ENCODE results near the gene SAXO1.
A peak's percentile ranks its signal among the peaks of the same experiment; 100 is the strongest.

SAXO1 gene, protein sequence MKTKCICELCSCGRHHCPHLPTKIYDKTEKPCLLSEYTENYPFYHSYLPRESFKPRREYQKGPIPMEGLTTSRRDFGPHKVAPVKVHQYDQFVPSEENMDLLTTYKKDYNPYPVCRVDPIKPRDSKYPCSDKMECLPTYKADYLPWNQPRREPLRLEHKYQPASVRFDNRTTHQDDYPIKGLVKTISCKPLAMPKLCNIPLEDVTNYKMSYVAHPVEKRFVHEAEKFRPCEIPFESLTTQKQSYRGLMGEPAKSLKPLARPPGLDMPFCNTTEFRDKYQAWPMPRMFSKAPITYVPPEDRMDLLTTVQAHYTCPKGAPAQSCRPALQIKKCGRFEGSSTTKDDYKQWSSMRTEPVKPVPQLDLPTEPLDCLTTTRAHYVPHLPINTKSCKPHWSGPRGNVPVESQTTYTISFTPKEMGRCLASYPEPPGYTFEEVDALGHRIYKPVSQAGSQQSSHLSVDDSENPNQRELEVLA

DNA sequence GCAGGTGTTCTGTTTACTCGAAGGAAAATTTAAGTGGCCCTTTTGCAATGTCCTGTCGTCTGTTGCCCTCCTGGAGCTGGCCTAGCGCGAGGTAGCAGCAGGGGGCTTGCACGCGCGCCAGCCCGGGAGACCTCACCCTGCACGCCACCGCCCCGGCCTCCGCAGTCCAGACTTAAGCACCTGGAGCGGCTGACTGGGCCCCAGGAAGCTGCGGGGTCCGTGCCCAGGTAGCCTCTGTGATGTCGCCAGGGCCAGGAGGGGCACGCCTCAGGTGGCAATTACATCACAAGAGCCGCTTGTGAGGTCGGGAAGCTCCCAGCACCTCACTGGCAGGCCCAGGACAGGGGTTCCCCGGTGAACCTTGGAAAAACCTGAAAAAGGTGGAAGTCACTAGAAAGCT lies at the start of gene SAXO1:
Gene SAXO1, minus strand, starts transcription at position 195 of the 400 bp plus-strand sequence. CDS start 301 bp downstream, outside the sequence.
- no peaks in the 10 kb centered on the region for H3K27me3 ChIP-seq (ENCODE audit: control insufficient read depth in 1 of 2, insufficient read depth in 2 of 2, low read length in 2 of 2)
- no peaks in the 10 kb centered on the region for H3K4me1 ChIP-seq (ENCODE audit: control insufficient read depth in 1 of 2, insufficient read depth in 2 of 2, low read length in 2 of 2)
- no peaks in the 10 kb centered on the region for H3K36me3 ChIP-seq (ENCODE audit: control insufficient read depth in 1 of 2, insufficient read depth in 2 of 2, low read length in 2 of 2)
- H3K9ac ChIP-seq (ENCODE audit: low read depth in 1 of 2, low read length in 2 of 2): no peak within 1 kb of the TSS
- no peak within 1 kb of the TSS for H3K4me3 ChIP-seq (ENCODE audit: low read depth in 1 of 2, low read length in 2 of 2)
- H3K27ac ChIP-seq (ENCODE audit: low read depth, low read length): no peak within 1 kb of the TSS
- no peaks in the 10 kb centered on the region for H3K9me3 ChIP-seq (ENCODE audit: control insufficient read depth in 1 of 2, low read length in 2 of 2)

DNA sequence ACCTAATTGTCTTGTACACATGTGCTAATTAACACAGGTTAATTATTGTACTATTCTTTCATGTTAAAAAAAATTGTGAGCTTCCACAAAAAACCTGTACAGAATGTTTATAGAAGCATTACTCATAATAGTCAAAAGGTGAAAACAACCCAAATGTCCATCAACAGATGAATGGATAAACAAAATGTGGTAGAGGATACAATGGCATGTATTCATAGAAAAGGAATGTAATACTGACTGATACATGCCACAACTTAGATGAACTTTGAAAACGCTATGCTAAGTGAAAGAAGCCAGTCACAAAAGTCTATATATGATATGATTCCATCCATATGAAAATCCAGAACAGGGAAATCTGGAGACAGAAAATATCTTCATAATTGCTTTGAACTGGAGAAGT lies 41.8 kb upstream of the SAXO1 start:
- no peaks in the 10 kb centered on the region for H3K4me1 ChIP-seq (ENCODE audit: control insufficient read depth in 1 of 2, insufficient read depth in 2 of 2, low read length in 2 of 2)
- H3K27ac ChIP-seq (ENCODE audit: low read depth, low read length): no peak overlapping the region
- peaks cover 3 to 46% of the 10 kb centered on the region in 2 donors for H3K36me3 ChIP-seq (ENCODE audit: control insufficient read depth in 1 of 2, insufficient read depth in 2 of 2, low read length in 2 of 2)
- no peaks in the 10 kb centered on the region for H3K9me3 ChIP-seq (ENCODE audit: control insufficient read depth in 1 of 2, low read length in 2 of 2)
- H3K4me3 ChIP-seq (ENCODE audit: low read depth in 1 of 2, low read length in 2 of 2): no peak overlapping the region
- no peak overlapping the region for H3K9ac ChIP-seq (ENCODE audit: low read depth in 1 of 2, low read length in 2 of 2)
- no peaks in the 10 kb centered on the region for H3K27me3 ChIP-seq (ENCODE audit: control insufficient read depth in 1 of 2, insufficient read depth in 2 of 2, low read length in 2 of 2)

DNA sequence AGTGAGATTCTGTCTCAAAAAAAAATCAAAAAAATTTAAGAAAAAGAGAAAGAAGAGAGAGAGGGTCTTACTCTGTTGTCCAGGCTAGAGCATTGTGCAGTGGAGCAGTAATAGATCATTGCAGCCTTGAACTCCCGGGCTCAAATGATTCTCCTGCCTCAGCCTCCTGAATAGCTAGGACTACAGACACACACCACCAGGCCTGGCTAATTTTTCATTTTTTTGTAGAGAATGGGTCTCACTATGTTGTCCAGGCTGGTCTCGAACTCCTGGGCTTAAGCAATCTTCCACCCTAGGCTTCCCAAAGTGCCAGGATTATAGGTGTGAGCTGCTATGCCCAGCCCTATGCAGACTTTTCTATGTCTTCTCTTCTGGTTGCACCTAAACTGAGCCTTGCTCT lies 41.2 kb upstream of the SAXO1 start:
- peaks cover 3 to 51% of the 10 kb centered on the region in 2 donors for H3K36me3 ChIP-seq (ENCODE audit: control insufficient read depth in 1 of 2, insufficient read depth in 2 of 2, low read length in 2 of 2)
- H3K27me3 ChIP-seq (ENCODE audit: control insufficient read depth in 1 of 2, insufficient read depth in 2 of 2, low read length in 2 of 2): no peaks in the 10 kb centered on the region
- no peaks in the 10 kb centered on the region for H3K4me1 ChIP-seq (ENCODE audit: control insufficient read depth in 1 of 2, insufficient read depth in 2 of 2, low read length in 2 of 2)
- no peak overlapping the region for H3K9ac ChIP-seq (ENCODE audit: low read depth in 1 of 2, low read length in 2 of 2)
- no peak overlapping the region for H3K27ac ChIP-seq (ENCODE audit: low read depth, low read length)
- no peak overlapping the region for H3K4me3 ChIP-seq (ENCODE audit: low read depth in 1 of 2, low read length in 2 of 2)
- no peaks in the 10 kb centered on the region for H3K9me3 ChIP-seq (ENCODE audit: control insufficient read depth in 1 of 2, low read length in 2 of 2)

DNA sequence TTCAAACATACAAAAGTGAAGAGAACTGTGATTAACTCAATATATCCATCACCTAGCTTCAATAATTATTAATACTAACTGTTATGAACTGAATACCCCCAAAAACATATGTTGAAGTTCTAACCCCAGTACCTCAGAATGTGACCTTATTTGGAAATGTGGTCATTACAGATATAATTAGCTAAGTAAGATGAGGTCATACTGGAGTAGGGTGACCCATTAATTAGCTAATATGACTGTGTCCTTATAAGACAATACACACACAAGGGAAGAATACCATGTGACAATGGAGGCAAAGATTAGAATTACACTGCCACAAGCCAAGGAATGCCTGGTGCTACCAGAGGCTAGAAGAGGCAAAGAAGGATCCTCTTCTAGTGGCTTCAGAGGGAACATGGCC lies 24.0 kb upstream of the SAXO1 start:
- Histone ChIP-seq H3K36me3 (ENCODE audit: control insufficient read depth in 1 of 2, insufficient read depth in 2 of 2, low read length in 2 of 2) (peaks cover 16 to 39% of the 10 kb centered on the region in 2 donors), H3K9me3 (ENCODE audit: control insufficient read depth in 1 of 2, low read length in 2 of 2) (no peaks in the 10 kb centered on the region)

DNA sequence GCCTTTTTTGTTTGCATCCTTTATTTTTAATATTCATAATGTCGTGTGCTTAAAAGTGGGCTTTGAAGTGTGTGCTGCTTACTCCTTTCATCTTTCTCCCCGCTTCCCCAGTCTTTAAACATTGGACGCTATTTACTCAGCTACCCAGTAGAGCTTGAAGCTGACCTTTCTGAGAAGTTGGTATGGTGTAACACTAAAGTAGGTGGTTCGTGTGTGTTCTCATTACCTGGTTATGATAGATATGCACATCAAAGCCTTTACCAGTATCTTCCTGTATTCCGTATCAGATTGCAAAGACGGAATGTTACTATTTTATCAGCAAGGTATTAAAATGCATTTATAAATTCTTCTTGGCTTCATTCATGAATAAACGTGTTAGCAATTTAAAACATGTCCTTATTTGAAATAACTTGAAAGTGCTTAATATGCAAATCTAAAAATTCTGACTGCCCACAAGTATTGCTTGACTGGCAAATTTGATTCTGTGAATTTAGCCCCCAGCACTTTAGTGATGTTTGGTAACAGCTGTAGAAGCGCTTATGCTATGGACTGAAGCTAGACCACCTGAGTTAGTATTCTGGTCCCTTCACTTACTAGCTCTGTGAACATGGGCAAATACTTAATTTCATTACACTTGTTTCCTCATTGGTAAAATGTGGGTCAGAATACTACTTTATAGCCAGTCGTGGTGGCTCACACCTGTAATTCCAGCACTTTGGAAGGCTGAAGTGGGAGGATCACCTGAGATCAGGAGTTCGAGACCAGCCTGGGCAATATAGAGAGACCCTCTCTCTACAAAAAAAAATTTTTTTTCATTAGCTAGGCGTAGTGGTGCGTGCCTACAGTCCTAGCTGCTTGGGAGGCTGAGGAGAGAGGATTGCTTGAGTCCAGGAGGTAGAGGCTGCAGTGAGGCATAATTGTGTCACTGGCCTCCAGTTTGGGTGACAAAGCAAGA lies 17.9 kb upstream of the SAXO1 start:
- Histone ChIP-seq H3K36me3 (ENCODE audit: control insufficient read depth in 1 of 2, insufficient read depth in 2 of 2, low read length in 2 of 2) (peaks cover 0 to 2% of the 10 kb centered on the region in 2 donors), H3K9ac (ENCODE audit: low read depth in 1 of 2, low read length in 2 of 2) (peak overlapping the region; percentile 88 to 92), H3K4me1 (ENCODE audit: control insufficient read depth in 1 of 2, insufficient read depth in 2 of 2, low read length in 2 of 2) (peaks cover 23 to 28% of the 10 kb centered on the region in 2 donors), H3K27ac (ENCODE audit: low read depth, low read length) (no peak overlapping the region), H3K27me3 (ENCODE audit: control insufficient read depth in 1 of 2, insufficient read depth in 2 of 2, low read length in 2 of 2) (no peaks in the 10 kb centered on the region), H3K4me3 (ENCODE audit: low read depth in 1 of 2, low read length in 2 of 2) (peak overlapping the region; percentile 96 to 98), H3K9me3 (ENCODE audit: control insufficient read depth in 1 of 2, low read length in 2 of 2) (no peaks in the 10 kb centered on the region)

More for the DNA sequence above, 24.0 kb upstream of the SAXO1 start:
- no peaks in the 10 kb centered on the region for H3K27me3 ChIP-seq (ENCODE audit: control insufficient read depth in 1 of 2, insufficient read depth in 2 of 2, low read length in 2 of 2)
- H3K9ac ChIP-seq (ENCODE audit: low read depth in 1 of 2, low read length in 2 of 2): no peak overlapping the region
- H3K27ac ChIP-seq (ENCODE audit: low read depth, low read length): no peak overlapping the region
- H3K4me3 ChIP-seq (ENCODE audit: low read depth in 1 of 2, low read length in 2 of 2): no peak overlapping the region
- H3K4me1 ChIP-seq (ENCODE audit: control insufficient read depth in 1 of 2, insufficient read depth in 2 of 2, low read length in 2 of 2): no peaks in the 10 kb centered on the region

DNA sequence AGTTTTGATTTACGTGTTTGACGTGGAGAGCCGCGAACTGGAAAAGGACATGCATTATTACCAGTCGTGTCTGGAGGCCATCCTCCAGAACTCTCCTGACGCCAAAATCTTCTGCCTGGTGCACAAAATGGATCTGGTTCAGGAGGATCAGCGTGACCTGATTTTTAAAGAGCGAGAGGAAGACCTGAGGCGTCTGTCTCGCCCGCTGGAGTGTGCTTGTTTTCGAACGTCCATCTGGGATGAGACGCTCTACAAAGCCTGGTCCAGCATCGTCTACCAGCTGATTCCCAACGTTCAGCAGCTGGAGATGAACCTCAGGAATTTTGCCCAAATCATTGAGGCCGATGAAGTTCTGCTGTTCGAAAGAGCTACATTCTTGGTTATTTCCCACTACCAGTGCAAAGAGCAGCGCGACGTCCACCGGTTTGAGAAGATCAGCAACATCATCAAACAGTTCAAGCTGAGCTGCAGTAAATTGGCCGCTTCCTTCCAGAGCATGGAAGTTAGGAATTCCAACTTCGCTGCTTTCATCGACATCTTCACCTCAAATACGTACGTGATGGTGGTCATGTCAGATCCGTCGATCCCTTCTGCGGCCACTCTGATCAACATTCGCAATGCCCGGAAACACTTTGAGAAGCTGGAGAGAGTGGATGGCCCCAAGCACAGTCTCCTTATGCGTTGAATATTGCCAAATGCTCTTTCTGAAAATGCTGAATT lies 17.1 kb upstream of the SAXO1 start:
- Histone ChIP-seq H3K4me1 (ENCODE audit: control insufficient read depth in 1 of 2, insufficient read depth in 2 of 2, low read length in 2 of 2) (peaks cover 23 to 28% of the 10 kb centered on the region in 2 donors), H3K27ac (ENCODE audit: low read depth, low read length) (peak overlapping the region; percentile 91), H3K36me3 (ENCODE audit: control insufficient read depth in 1 of 2, insufficient read depth in 2 of 2, low read length in 2 of 2) (peaks cover 0 to 2% of the 10 kb centered on the region in 2 donors), H3K4me3 (ENCODE audit: low read depth in 1 of 2, low read length in 2 of 2) (peak overlapping the region; percentile 96 to 98), H3K9ac (ENCODE audit: low read depth in 1 of 2, low read length in 2 of 2) (peak overlapping the region; percentile 88 to 92), H3K9me3 (ENCODE audit: control insufficient read depth in 1 of 2, low read length in 2 of 2) (no peaks in the 10 kb centered on the region), H3K27me3 (ENCODE audit: control insufficient read depth in 1 of 2, insufficient read depth in 2 of 2, low read length in 2 of 2) (no peaks in the 10 kb centered on the region)

DNA sequence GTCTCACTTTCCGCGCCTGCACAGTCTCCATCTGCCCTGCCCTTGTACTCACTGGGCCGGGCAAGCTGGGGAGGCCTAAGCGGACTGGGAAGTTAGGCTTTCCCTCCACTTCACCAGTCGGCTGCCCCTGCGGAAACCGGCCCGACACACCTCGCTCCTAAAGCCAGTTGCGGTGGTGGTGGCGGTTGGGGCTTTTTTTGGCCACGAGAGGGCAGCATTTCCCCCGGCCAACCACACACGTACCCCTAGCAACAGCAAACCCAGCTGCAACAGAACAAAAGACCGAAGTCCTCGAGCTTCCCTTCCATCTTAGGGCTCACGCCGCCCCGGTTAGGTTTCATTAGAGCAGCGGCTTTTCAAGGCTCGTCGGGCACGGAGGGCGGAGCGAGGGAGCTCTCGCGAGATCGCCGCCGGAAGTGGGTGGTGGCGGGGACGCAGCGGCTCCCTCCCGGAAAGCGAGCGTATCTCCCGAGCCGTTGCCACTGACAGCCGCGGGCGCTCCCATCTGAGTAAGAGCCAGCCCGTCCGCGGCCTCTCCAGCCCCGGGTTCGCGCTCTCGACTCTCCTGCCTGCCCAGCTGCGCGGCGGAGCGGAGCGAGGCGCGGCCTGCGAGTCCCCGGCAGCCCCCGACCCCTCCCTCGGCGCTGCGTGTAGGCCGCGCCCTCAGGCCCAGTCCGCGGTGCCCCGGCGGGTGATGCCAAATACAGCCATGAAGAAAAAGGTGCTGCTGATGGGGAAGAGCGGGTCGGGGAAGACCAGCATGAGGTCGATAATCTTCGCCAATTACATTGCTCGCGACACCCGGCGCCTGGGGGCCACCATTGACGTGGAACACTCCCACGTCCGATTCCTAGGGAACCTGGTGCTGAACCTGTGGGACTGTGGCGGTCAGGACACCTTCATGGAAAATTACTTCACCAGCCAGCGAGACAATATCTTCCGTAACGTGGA lies 16.2 kb upstream of the SAXO1 start, which contains the start of gene RRAGA:
Gene RRAGA, plus strand, starts transcription at position 462 of the 951 bp plus-strand sequence. Its CDS starts 233 bp downstream, at position 695.
- peak within 1 kb of the TSS; percentile 91 for H3K27ac ChIP-seq (ENCODE audit: low read depth, low read length)
- H3K4me1 ChIP-seq (ENCODE audit: control insufficient read depth in 1 of 2, insufficient read depth in 2 of 2, low read length in 2 of 2): peaks cover 23 to 28% of the 10 kb centered on the region in 2 donors

DNA sequence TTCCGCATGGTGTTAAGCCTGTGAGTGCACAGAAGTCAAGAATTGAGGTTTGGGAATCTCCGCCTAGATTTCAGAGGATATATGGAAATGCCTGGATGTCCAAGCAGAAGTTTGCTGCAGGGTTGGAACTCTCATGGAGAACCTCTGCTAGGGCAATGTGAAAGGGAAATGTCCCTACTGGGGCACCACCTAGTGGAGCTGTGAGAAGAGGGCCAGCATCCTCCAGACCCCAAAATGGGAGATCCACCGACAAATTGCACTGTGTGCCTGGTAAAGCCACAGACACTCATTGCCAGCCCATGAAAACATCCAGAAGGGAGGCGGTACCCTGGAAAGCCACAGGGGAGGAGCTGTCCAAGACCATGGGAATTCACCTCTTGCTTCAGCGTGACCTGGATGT lies 3.6 kb upstream of the SAXO1 start:
- Histone ChIP-seq H3K27ac (ENCODE audit: low read depth, low read length) (no peak overlapping the region), H3K4me3 (ENCODE audit: low read depth in 1 of 2, low read length in 2 of 2) (no peak overlapping the region), H3K36me3 (ENCODE audit: control insufficient read depth in 1 of 2, insufficient read depth in 2 of 2, low read length in 2 of 2) (no peaks in the 10 kb centered on the region), H3K4me1 (ENCODE audit: control insufficient read depth in 1 of 2, insufficient read depth in 2 of 2, low read length in 2 of 2) (no peaks in the 10 kb centered on the region), H3K9ac (ENCODE audit: low read depth in 1 of 2, low read length in 2 of 2) (no peak overlapping the region), H3K9me3 (ENCODE audit: control insufficient read depth in 1 of 2, low read length in 2 of 2) (no peaks in the 10 kb centered on the region), H3K27me3 (ENCODE audit: control insufficient read depth in 1 of 2, insufficient read depth in 2 of 2, low read length in 2 of 2) (no peaks in the 10 kb centered on the region)

More for the DNA sequence above, 16.2 kb upstream of the SAXO1 start, which contains the start of gene RRAGA:
- Histone ChIP-seq H3K27me3 (ENCODE audit: control insufficient read depth in 1 of 2, insufficient read depth in 2 of 2, low read length in 2 of 2) (no peaks in the 10 kb centered on the region), H3K4me3 (ENCODE audit: low read depth in 1 of 2, low read length in 2 of 2) (peak within 1 kb of the TSS; percentile 96 to 98), H3K9me3 (ENCODE audit: control insufficient read depth in 1 of 2, low read length in 2 of 2) (no peaks in the 10 kb centered on the region), H3K9ac (ENCODE audit: low read depth in 1 of 2, low read length in 2 of 2) (peak within 1 kb of the TSS; percentile 88 to 92), H3K36me3 (ENCODE audit: control insufficient read depth in 1 of 2, insufficient read depth in 2 of 2, low read length in 2 of 2) (peaks cover 0 to 2% of the 10 kb centered on the region in 2 donors)

DNA sequence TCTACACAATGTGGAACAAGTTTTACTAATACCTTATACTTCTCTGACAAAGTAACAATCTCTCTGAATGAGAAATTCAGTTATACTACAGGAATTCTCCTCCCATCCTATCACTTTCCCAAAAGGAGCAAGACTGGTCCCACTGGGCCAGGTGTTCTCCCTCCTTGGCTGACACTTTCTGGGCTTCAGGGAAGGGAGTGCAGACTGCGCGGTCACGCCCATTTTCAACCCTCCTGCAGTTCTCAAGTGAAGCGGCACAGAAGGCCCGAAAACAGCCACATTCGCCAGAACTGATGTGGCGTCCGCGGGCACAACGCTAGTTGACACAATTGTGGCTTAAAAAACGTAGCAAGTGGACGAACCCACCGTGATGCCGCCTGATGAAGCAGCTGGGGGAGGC lies 603 bp downstream of the SAXO1 start:
- H3K9me3 ChIP-seq (ENCODE audit: control insufficient read depth in 1 of 2, low read length in 2 of 2): no peaks in the 10 kb centered on the region
- H3K27me3 ChIP-seq (ENCODE audit: control insufficient read depth in 1 of 2, insufficient read depth in 2 of 2, low read length in 2 of 2): no peaks in the 10 kb centered on the region
- H3K27ac ChIP-seq (ENCODE audit: low read depth, low read length): no peak overlapping the region
- H3K36me3 ChIP-seq (ENCODE audit: control insufficient read depth in 1 of 2, insufficient read depth in 2 of 2, low read length in 2 of 2): no peaks in the 10 kb centered on the region
- no peak overlapping the region for H3K9ac ChIP-seq (ENCODE audit: low read depth in 1 of 2, low read length in 2 of 2)
- H3K4me1 ChIP-seq (ENCODE audit: control insufficient read depth in 1 of 2, insufficient read depth in 2 of 2, low read length in 2 of 2): no peaks in the 10 kb centered on the region
- no peak overlapping the region for H3K4me3 ChIP-seq (ENCODE audit: low read depth in 1 of 2, low read length in 2 of 2)
